IgD-negative memory B cell (primary cell): ENCODE results near the gene KANK4. TPM values are rescaled to one million over a fixed set of nuclear protein-coding genes. Genes with fewer than 3 reads are reported as not detected.

ENCODE experiments used
- H3K27ac Mint-ChIP-seq, 3 donors: one replicate each; pipeline ENCODE4 v1.8.0; 2020 to 2022; ENCODE audit warnings: mild to moderate bottlenecking in 3 of 3, mixed read lengths in 3 of 3, moderate library complexity in 1 of 3
- H3K27me3 Mint-ChIP-seq: one replicate; pipeline ENCODE4 v1.8.0; 2021; ENCODE audit warnings: mixed read lengths
- H3K36me3 Mint-ChIP-seq: one replicate; pipeline ENCODE4 v1.8.0; 2020; ENCODE audit warnings: mild to moderate bottlenecking, mixed read lengths
- H3K4me1 Mint-ChIP-seq, 3 donors: one replicate each; pipeline ENCODE4 v1.8.0; 2020 to 2022; ENCODE audit warnings: mixed read lengths in 3 of 3, mild to moderate bottlenecking in 1 of 3
- H3K4me3 Mint-ChIP-seq, 4 donors: one replicate each; pipeline ENCODE4 v1.8.0; 2020 to 2022; ENCODE audit warnings: mild to moderate bottlenecking in 4 of 4, mixed read lengths in 4 of 4, moderate library complexity in 3 of 4
- H3K9me3 Mint-ChIP-seq, 3 donors: one replicate each; pipeline ENCODE4 v1.8.0; 2020 to 2021; ENCODE audit warnings: mixed read lengths in 3 of 3, mild to moderate bottlenecking in 1 of 3
- polyA plus RNA-seq: library from polyadenylated mRNA; unstranded; fragments of 300-500 nt; fragmentation: Illumina TruSeq; gene quantifications from one replicate; pipeline ENCODE4 v1.2.3, GENCODE V29; 2021

Gene KANK4
- polyA plus RNA-seq, 1 donor from 2014 or later = not detected

DNA sequence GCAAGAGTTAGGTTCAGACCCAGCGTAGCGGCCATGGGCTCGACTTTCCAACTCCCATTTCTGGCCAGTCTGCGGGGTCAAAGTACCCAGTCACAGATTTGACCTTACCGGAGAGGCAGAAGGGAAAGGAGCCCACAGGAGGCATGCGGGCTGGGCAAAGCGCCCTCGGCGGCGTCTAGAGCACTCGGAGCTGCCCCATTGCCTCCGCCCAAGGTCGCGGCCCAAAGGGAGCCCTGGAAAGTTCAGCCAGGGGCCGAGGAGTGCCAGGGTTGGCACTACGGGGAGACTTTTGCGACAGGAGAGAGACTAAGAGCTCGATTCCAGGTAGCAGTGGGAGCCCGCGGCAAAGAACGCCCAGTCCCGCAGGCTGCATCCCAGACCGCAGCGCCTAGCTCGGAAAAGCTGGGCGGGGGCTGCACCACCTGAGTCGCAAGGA, 896 bp downstream of the KANK4 start:
- H3K9me3 Mint-ChIP-seq = peaks cover 0 to 2% (median 0%) of the 10 kb centered on the region in 3 donors
- H3K27me3 Mint-ChIP-seq = peaks cover 29% of the 10 kb centered on the region
- H3K4me3 Mint-ChIP-seq = no peak overlapping the region
- no peak overlapping the region for H3K27ac Mint-ChIP-seq
- H3K4me1 Mint-ChIP-seq = peaks cover 0 to 5% (median 4%) of the 10 kb centered on the region in 3 donors
- peaks cover 2% of the 10 kb centered on the region for H3K36me3 Mint-ChIP-seq

- Mint-ChIP-seq H3K4me1 (peaks cover 0 to 4% (median 3%) of the 10 kb centered on the region in 3 donors), H3K27me3 (peaks cover 31% of the 10 kb centered on the region), H3K27ac (no peak overlapping the region), H3K9me3 (peaks cover 0 to 2% (median 0%) of the 10 kb centered on the region in 3 donors), H3K4me3 (no peak overlapping the region), H3K36me3 (peaks cover 2% of the 10 kb centered on the region)
These were observed 2.0 kb downstream of the KANK4 start for GRCh38 chr1:62317021-62317768.

DNA sequence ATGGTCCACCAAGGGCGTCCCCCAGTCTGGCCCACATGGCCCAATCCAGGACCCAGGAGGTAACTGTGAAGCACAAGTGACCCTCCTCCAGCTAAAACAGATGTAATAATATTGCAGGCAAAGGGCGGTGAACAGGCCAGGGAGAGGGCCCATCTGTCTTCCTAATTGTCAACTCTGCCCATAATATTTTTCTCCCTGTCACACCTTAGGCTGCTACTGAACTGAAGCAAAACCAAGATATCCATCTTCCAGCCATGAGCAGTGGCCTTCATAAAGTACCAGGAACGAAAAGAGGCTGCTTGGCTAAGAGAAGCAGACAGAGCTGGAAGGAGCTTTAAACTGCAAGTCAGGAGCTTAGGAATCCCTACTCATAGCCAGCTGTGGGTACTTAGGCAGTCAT, 3.1 kb downstream of the KANK4 start:
- no peak overlapping the region for H3K27ac Mint-ChIP-seq
- H3K4me1 Mint-ChIP-seq = peaks cover 0 to 2% (median 0%) of the 10 kb centered on the region in 3 donors
- peaks cover 0 to 2% (median 0%) of the 10 kb centered on the region in 3 donors for H3K9me3 Mint-ChIP-seq
- H3K4me3 Mint-ChIP-seq = no peak overlapping the region
- H3K27me3 Mint-ChIP-seq = peaks cover 28% of the 10 kb centered on the region
- H3K36me3 Mint-ChIP-seq = peaks cover 2% of the 10 kb centered on the region

GRCh38 chr1:62315387-62315786, 3.8 kb downstream of the KANK4 start:
- H3K27me3 Mint-ChIP-seq = peaks cover 29% of the 10 kb centered on the region
- peaks cover 2% of the 10 kb centered on the region for H3K36me3 Mint-ChIP-seq
- peaks cover 0 to 2% (median 0%) of the 10 kb centered on the region in 3 donors for H3K9me3 Mint-ChIP-seq
- peaks cover 0 to 2% (median 0%) of the 10 kb centered on the region in 3 donors for H3K4me1 Mint-ChIP-seq
- H3K4me3 Mint-ChIP-seq = no peak overlapping the region
- no peak overlapping the region for H3K27ac Mint-ChIP-seq

DNA sequence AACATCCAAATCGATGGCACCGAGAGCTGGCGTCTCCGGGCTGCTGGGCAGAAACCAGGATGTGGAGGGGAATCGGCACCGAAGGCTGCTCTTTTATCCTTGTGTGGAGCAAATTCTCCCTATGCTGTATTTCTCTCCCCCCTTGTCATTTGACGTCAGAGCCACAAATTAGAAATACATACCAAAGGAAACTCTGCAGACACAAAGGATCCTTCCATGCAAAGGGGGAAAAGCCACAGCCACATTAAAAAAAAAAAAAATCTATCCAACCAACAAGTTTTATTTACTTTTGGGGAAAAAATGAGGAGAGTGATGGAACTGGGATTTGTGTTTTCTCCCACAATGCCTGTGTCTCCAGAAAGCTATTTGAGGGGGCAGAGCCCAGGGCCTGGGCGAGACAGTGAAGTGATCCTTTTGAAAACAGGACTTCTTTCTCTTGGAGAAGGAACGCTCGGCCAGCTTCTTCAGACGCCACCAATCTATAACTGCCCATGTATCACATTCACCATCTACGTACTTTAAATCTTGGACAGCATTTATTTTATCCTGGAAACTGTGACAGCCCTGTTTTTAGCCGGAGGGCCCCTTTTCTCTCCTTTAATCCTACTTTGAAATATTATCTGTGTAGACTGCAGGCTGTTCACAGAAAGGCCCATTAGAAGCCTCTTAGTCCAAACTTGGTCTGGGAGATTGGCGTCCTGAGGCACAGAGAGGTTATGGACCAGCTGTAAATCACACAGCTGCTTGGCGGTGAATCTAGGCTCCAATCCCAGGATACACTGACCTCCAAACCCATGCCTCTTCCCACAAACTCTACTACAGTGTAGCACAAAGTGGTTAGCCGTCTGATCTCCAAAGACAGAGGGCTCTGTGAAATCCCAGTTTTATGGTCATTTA, 4.5 kb downstream of the KANK4 start:
- Mint-ChIP-seq H3K4me3 (no peak overlapping the region), H3K27ac (no peak overlapping the region), H3K36me3 (peaks cover under 1% of the 10 kb centered on the region), H3K4me1 (peaks cover 0 to 2% (median 0%) of the 10 kb centered on the region in 3 donors), H3K9me3 (peaks cover 0 to 5% (median 0%) of the 10 kb centered on the region in 3 donors), H3K27me3 (peaks cover 25% of the 10 kb centered on the region)

- H3K27ac Mint-ChIP-seq = no peak overlapping the region
- peaks cover 18% of the 10 kb centered on the region for H3K27me3 Mint-ChIP-seq
- H3K36me3 Mint-ChIP-seq = no peaks in the 10 kb centered on the region
- H3K4me3 Mint-ChIP-seq = no peak overlapping the region
- peaks cover 0 to 4% (median 0%) of the 10 kb centered on the region in 3 donors for H3K4me1 Mint-ChIP-seq
- H3K9me3 Mint-ChIP-seq = peaks cover 0 to 5% (median 0%) of the 10 kb centered on the region in 3 donors
These were observed 6.5 kb downstream of the KANK4 start for GRCh38 chr1:62312698-62313097.

GRCh38 chr1:62311473-62311943, 7.7 kb downstream of the KANK4 start:
- Mint-ChIP-seq H3K4me3 (no peak overlapping the region), H3K27ac (no peak overlapping the region), H3K36me3 (no peaks in the 10 kb centered on the region), H3K4me1 (peaks cover 0 to 4% (median 0%) of the 10 kb centered on the region in 3 donors), H3K9me3 (peaks cover 0 to 5% (median 0%) of the 10 kb centered on the region in 3 donors), H3K27me3 (peaks cover 14% of the 10 kb centered on the region)

DNA sequence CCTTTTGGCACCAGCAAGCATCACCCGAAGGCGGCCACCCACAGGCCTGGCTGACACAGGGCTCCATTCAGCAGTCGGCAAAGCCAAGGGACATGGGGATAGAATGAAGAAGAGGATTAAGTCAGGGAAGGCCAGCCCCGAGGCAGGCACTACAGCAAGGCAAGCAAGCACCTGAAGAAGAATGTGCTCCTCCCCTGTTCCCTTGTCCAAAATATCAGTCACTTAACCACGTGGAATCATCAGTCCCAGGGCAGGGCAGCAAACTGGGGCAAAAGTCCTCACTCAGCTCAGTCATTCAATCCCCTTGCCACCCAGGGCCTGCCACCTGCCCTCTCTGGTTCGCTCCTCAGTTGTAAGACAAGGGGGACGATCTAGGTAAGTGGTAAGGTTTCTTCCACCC, 9.3 kb downstream of the KANK4 start:
- no peaks in the 10 kb centered on the region for H3K36me3 Mint-ChIP-seq
- peaks cover 0 to 2% (median 0%) of the 10 kb centered on the region in 3 donors for H3K4me1 Mint-ChIP-seq
- H3K9me3 Mint-ChIP-seq = peaks cover 0 to 3% (median 0%) of the 10 kb centered on the region in 3 donors
- no peak overlapping the region for H3K4me3 Mint-ChIP-seq
- H3K27me3 Mint-ChIP-seq = peaks cover 15% of the 10 kb centered on the region
- no peak overlapping the region for H3K27ac Mint-ChIP-seq

- peaks cover 0 to 3% (median 0%) of the 10 kb centered on the region in 3 donors for H3K9me3 Mint-ChIP-seq
- peaks cover 18% of the 10 kb centered on the region for H3K27me3 Mint-ChIP-seq
- peaks cover 0 to 2% (median 0%) of the 10 kb centered on the region in 3 donors for H3K4me1 Mint-ChIP-seq
- H3K4me3 Mint-ChIP-seq = no peak overlapping the region
- H3K27ac Mint-ChIP-seq = peak overlapping the region in 1 of 3 donors; percentile 71
- no peaks in the 10 kb centered on the region for H3K36me3 Mint-ChIP-seq
These were observed 10.6 kb downstream of the KANK4 start for GRCh38 chr1:62308606-62309005.

DNA sequence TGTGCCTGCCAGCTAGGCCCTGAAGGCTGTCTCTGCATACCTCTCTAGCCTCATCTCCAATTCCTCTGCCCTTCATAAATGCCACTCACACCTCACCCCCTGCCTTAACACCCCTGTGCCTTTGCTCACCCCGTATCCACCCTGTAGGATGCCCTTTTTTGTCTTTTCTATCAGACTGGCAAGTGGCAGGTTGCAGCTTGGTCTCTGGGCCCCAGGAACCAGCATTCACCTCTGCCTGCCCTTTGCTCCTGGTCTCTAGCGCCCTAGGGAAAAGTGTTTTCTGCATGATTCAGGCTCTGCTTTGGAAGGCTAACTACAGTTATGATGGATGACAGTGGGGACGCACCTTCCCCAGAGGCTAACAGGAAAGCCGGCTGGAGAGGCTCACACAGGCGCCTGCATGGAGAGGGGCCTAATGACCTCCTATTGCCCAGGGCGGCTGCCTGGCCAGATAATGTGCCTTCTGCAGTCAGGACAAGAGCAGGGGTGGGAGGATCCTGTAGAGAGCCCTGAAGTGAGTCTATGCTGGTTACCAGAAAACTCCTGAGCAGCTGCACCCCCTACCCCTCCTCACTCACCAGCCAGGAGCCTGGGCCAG, 11.2 kb downstream of the KANK4 start:
- peaks cover 0 to 2% (median 0%) of the 10 kb centered on the region in 3 donors for H3K4me1 Mint-ChIP-seq
- H3K9me3 Mint-ChIP-seq = peaks cover 0 to 3% (median 0%) of the 10 kb centered on the region in 3 donors
- no peak overlapping the region for H3K4me3 Mint-ChIP-seq
- H3K27me3 Mint-ChIP-seq = peaks cover 18% of the 10 kb centered on the region
- no peak overlapping the region for H3K27ac Mint-ChIP-seq
- H3K36me3 Mint-ChIP-seq = no peaks in the 10 kb centered on the region

GRCh38 chr1:62307446-62307845, 11.8 kb downstream of the KANK4 start:
- H3K36me3 Mint-ChIP-seq = no peaks in the 10 kb centered on the region
- H3K27me3 Mint-ChIP-seq = peaks cover 18% of the 10 kb centered on the region
- no peak overlapping the region for H3K4me3 Mint-ChIP-seq
- H3K9me3 Mint-ChIP-seq = peaks cover 0 to 3% (median 0%) of the 10 kb centered on the region in 3 donors
- no peak overlapping the region for H3K27ac Mint-ChIP-seq
- H3K4me1 Mint-ChIP-seq = peaks cover 0 to 2% (median 0%) of the 10 kb centered on the region in 3 donors

- peak overlapping the region in 1 of 3 donors; percentile 83 for H3K27ac Mint-ChIP-seq
- peaks cover 11% of the 10 kb centered on the region for H3K27me3 Mint-ChIP-seq
- H3K9me3 Mint-ChIP-seq = peaks cover 0 to 3% (median 0%) of the 10 kb centered on the region in 3 donors
- no peaks in the 10 kb centered on the region for H3K36me3 Mint-ChIP-seq
- peaks cover 0 to 2% (median 0%) of the 10 kb centered on the region in 3 donors for H3K4me1 Mint-ChIP-seq
- no peak overlapping the region for H3K4me3 Mint-ChIP-seq
These were observed 13.2 kb downstream of the KANK4 start for GRCh38 chr1:62306065-62306464.

- Mint-ChIP-seq H3K27me3 (peaks cover 6% of the 10 kb centered on the region), H3K27ac (no peak overlapping the region), H3K9me3 (no peaks in the 10 kb centered on the region), H3K4me1 (peaks cover 0 to 2% (median 0%) of the 10 kb centered on the region in 3 donors), H3K4me3 (no peak overlapping the region), H3K36me3 (no peaks in the 10 kb centered on the region)
These were observed 14.3 kb downstream of the KANK4 start for GRCh38 chr1:62304975-62305374.

GRCh38 chr1:62304515-62304914, 14.7 kb downstream of the KANK4 start:
- Mint-ChIP-seq H3K4me3 (no peak overlapping the region), H3K27me3 (peaks cover 6% of the 10 kb centered on the region), H3K36me3 (no peaks in the 10 kb centered on the region), H3K9me3 (no peaks in the 10 kb centered on the region), H3K4me1 (peaks cover 0 to 2% (median 0%) of the 10 kb centered on the region in 3 donors), H3K27ac (no peak overlapping the region)
